ENCODE data around the gene RNF8. TPM values are rescaled to one million over a fixed set of nuclear protein-coding genes. Genes with fewer than 3 reads are reported as not detected.
A peak's percentile ranks its signal among the peaks of the same experiment; 100 is the strongest.

The RNF8 gene
- total and polyA plus RNA-seq, 2 donors (not counting 1 experiment from before 2014, with no cell fraction given): 19.5 to 20.6 TPM

GRCh38 chr6:37365791-37366190, 12.0 kb downstream of the RNF8 start:
- Histone ChIP-seq H3K36me3 (ENCODE audit: control insufficient read depth, insufficient read depth, low read length) (peaks cover 2% of the 10 kb centered on the region), H3K27me3 (ENCODE audit: control insufficient read depth, insufficient read depth, low read length) (no peaks in the 10 kb centered on the region), H3K9ac (ENCODE audit: insufficient read depth, low read length) (no peak overlapping the region), H3K4me2 (ENCODE audit: extremely low read depth, insufficient read depth, low read length) (no peak overlapping the region), H3K27ac (ENCODE audit: insufficient read depth, low read length) (no peak overlapping the region), H3K4me3 (replicated peaks in 1 of 4; ENCODE audit: control extremely low read depth in 1 of 4, insufficient read depth in 1 of 4, low read depth in 3 of 4, low read length in 4 of 4) (no peak overlapping the region), H4K20me1 (ENCODE audit: control insufficient read depth, extremely low read depth, insufficient read depth, low read length) (no peaks in the 10 kb centered on the region), H2AFZ (ENCODE audit: low read length) (no peak overlapping the region), H3K9me3 (ENCODE audit: control insufficient read depth, insufficient read depth, low read depth, low read length) (no peaks in the 10 kb centered on the region), H3K79me2 (ENCODE audit: control insufficient read depth, insufficient read depth, low read length) (no peaks in the 10 kb centered on the region), H3K4me1 (ENCODE audit: control insufficient read depth, extremely low read depth, insufficient read depth, low read length) (no peaks in the 10 kb centered on the region)
- peak; percentile 24 to 52 for DNase-seq (ENCODE audit: low read depth in 2 of 2)
- TF ChIP-seq EZH2 (IDR thresholded peaks at IDR 0.05; ENCODE audit: low read length, missing control alignments) (no peak), CTCF (conservative IDR thresholded peaks at IDR 0.05 in 1 of 2, IDR thresholded peaks at IDR 0.05 in 1 of 2; ENCODE audit: low read depth in 1 of 2, low read length in 2 of 2) (peak in 1 of 2 donors; percentile 24)

GRCh38 chr6:37366910-37367309, 13.1 kb downstream of the RNF8 start:
- TF ChIP-seq EZH2 (IDR thresholded peaks at IDR 0.05; ENCODE audit: low read length, missing control alignments) (no peak), CTCF (conservative IDR thresholded peaks at IDR 0.05 in 1 of 2, IDR thresholded peaks at IDR 0.05 in 1 of 2; ENCODE audit: low read depth in 1 of 2, low read length in 2 of 2) (no peak)
- no peak for DNase-seq (ENCODE audit: low read depth in 2 of 2)
- Histone ChIP-seq H3K9ac (ENCODE audit: insufficient read depth, low read length) (no peak overlapping the region), H3K79me2 (ENCODE audit: control insufficient read depth, insufficient read depth, low read length) (no peaks in the 10 kb centered on the region), H3K4me3 (replicated peaks in 1 of 4; ENCODE audit: control extremely low read depth in 1 of 4, insufficient read depth in 1 of 4, low read depth in 3 of 4, low read length in 4 of 4) (no peak overlapping the region), H3K27me3 (ENCODE audit: control insufficient read depth, insufficient read depth, low read length) (no peaks in the 10 kb centered on the region), H3K27ac (ENCODE audit: insufficient read depth, low read length) (no peak overlapping the region), H3K4me2 (ENCODE audit: extremely low read depth, insufficient read depth, low read length) (no peak overlapping the region), H3K4me1 (ENCODE audit: control insufficient read depth, extremely low read depth, insufficient read depth, low read length) (no peaks in the 10 kb centered on the region), H4K20me1 (ENCODE audit: control insufficient read depth, extremely low read depth, insufficient read depth, low read length) (no peaks in the 10 kb centered on the region), H3K9me3 (ENCODE audit: control insufficient read depth, insufficient read depth, low read depth, low read length) (no peaks in the 10 kb centered on the region), H3K36me3 (ENCODE audit: control insufficient read depth, insufficient read depth, low read length) (peaks cover 2% of the 10 kb centered on the region), H2AFZ (ENCODE audit: low read length) (no peak overlapping the region)

- Histone ChIP-seq H3K9me3 (ENCODE audit: control insufficient read depth, insufficient read depth, low read depth, low read length) (no peaks in the 10 kb centered on the region), H3K36me3 (ENCODE audit: control insufficient read depth, insufficient read depth, low read length) (peaks cover 2% of the 10 kb centered on the region), H3K4me2 (ENCODE audit: extremely low read depth, insufficient read depth, low read length) (no peak overlapping the region)
Observed at GRCh38 chr6:37368961-37369320, 15.2 kb downstream of the RNF8 start.

More at GRCh38 chr6:37368961-37369320, 15.2 kb downstream of the RNF8 start:
- H4K20me1 ChIP-seq (ENCODE audit: control insufficient read depth, extremely low read depth, insufficient read depth, low read length): no peaks in the 10 kb centered on the region
- H3K4me1 ChIP-seq (ENCODE audit: control insufficient read depth, extremely low read depth, insufficient read depth, low read length): no peaks in the 10 kb centered on the region
- no peak overlapping the region for H2AFZ ChIP-seq (ENCODE audit: low read length)
- TF ChIP-seq EZH2 (IDR thresholded peaks at IDR 0.05; ENCODE audit: low read length, missing control alignments) (no peak), CTCF (conservative IDR thresholded peaks at IDR 0.05 in 1 of 2, IDR thresholded peaks at IDR 0.05 in 1 of 2; ENCODE audit: low read depth in 1 of 2, low read length in 2 of 2) (no peak)
- no peaks in the 10 kb centered on the region for H3K27me3 ChIP-seq (ENCODE audit: control insufficient read depth, insufficient read depth, low read length)
- no peak overlapping the region for H3K27ac ChIP-seq (ENCODE audit: insufficient read depth, low read length)
- no peaks in the 10 kb centered on the region for H3K79me2 ChIP-seq (ENCODE audit: control insufficient read depth, insufficient read depth, low read length)
- H3K9ac ChIP-seq (ENCODE audit: insufficient read depth, low read length): no peak overlapping the region
- H3K4me3 ChIP-seq (replicated peaks in 1 of 4; ENCODE audit: control extremely low read depth in 1 of 4, insufficient read depth in 1 of 4, low read depth in 3 of 4, low read length in 4 of 4): no peak overlapping the region
- DNase-seq (ENCODE audit: low read depth in 2 of 2): no peak

All from fibroblast of lung (primary cell).